ENCODE results near the gene DZIP3.

DNA sequence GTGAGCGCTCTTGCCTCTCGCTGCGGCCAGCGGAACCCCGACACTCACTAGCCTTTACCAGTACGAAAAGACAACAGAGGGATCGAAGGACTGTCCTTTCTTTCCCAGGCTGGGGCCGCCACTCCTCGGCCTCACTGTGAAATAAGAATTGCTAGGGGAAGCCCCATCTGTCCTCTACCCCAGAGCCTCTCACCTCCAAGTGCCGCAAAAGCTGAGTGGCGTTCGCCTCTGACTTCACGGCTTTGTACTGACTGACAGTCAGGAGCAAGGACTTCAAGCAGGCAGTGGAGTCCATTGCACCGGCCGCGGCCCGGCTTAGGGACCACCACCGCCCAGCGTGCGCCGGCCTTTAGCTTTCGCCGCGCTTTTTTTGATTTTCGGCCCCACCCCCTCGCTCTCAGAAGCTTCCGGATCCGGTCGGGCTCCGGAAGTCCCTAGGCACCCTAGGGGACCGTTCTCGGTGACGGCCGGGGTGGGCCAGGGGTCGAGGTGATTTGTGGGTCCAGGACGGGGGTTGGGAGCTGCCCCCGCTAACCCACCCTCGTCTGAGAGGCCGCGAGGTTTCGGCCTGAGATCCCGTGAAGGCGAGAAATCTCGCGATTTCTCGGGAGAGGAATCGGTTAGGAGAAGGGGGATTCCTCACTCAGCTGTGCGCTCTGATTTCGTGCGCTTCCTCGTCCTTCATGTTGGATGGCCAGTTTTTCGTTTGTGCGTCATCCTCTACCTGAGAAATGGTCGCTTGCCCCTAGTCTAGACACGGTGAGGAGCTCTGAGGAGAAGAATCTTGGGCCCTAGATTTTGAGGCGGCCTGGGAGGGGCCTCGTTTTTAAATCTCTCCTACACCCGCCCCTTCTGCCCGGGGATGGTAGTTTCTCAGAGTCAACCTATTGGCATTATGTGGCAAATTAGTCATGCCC is at the start of gene DZIP3, which contains the start of gene CIP2A:
- TF ChIP-seq YY1 (IDR thresholded peaks at IDR 0.05; ENCODE audit: insufficient read depth, insufficient read length) (no peak), ZNF274 (IDR thresholded peaks at IDR 0.05; ENCODE audit: low read depth, low read length) (no peak), SUZ12 (IDR thresholded peaks at IDR 0.05; ENCODE audit: extremely low read depth, insufficient read depth, insufficient read length) (no peak)

Measured in NT2/D1 (cell line).